Measurements from ENCODE around the gene NFKBIB. TPM values are rescaled to one million over a fixed set of nuclear protein-coding genes. Genes with fewer than 3 reads are reported as not detected.

The NFKBIB gene
- total RNA-seq, 2 experiments from 2014 or later: 85.7 to 86.2 TPM

DNA sequence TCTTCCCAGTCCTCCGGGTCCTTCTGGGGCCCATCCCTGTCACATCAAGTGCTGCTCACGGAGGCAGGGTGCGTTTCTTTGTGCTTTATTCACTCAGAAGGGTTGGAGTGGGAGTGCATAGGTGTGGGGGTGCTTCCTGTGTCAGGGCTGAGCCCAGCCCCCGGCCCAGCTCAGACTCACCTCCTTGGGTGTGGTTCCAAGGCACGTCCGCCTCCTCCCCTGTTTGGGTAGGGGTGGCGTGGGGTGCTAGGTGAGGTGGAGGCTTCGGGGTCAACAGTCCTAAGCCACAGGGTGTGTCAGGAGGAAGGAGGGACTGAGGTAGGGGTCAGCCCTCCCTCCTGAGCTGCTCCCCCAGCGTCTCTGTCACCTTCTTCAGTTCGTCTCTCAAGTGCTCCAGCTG lies 9.1 kb downstream of the NFKBIB start:
- no peak for DNase-seq
- no peak overlapping the region for H3K27ac Mint-ChIP-seq
- H3K27me3 Mint-ChIP-seq: no peaks in the 10 kb centered on the region
- peaks cover 36% of the 10 kb centered on the region for H3K36me3 Mint-ChIP-seq
- no peak overlapping the region for H3K4me3 Mint-ChIP-seq
- peaks cover 17% of the 10 kb centered on the region for H3K4me1 Mint-ChIP-seq
- peaks cover 4% of the 10 kb centered on the region for H3K9me3 Mint-ChIP-seq

DNA sequence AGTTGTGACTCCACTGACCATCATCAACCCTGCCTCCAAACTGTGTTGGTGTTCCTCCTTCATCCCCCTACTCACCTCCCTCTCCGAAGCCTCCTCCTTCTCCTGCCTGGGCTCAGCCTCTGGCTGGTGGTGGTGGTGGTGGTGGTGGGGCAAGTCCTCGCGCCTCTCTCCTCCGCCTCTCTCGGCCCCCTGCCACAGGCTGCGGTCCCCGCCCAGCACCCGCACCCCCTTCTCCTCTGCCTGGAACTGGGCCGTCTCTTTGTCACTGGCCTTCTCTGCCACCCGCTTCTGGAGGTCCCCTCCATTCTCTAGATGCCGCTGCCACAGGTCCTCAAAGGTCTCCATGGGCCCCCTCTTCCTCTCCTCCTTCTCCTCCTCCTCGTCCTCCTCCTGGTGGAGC lies 10.7 kb downstream of the NFKBIB start:
- Mint-ChIP-seq H3K27me3 (no peaks in the 10 kb centered on the region), H3K27ac (no peak overlapping the region), H3K4me3 (no peak overlapping the region), H3K36me3 (peaks cover 31% of the 10 kb centered on the region), H3K9me3 (peaks cover 4% of the 10 kb centered on the region), H3K4me1 (peaks cover 16% of the 10 kb centered on the region)
- DNase-seq: no peak

DNA sequence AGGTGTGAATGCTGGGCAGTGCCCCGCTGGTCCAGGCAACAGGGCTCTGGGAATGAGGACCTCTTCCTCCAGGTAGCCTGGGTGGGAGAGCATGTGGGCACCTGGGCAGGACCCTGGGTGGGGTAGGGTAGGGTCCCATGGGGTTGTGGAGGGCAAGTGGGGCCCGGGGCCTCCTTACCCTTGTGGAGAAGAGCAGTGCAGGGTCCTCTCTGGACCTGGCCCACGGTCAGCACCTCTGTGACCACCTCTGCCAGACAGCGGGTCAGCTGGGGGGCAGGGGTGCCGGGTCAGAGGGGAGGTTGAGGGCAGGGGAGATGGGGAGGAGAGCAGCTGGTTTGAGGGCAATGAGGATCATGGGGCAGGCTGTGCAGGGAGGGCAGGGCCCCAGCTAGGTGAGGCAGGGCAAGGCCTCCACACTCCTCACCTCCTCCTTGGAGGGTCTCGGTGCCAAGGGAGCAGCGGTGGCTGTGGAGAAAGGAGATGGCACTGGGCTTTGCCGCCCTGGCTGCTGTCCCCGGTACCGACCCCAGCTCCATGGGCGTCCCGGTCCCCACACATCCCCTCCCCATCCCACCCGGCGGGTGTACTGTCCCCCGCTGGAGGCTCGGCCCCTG lies 11.7 kb downstream of the NFKBIB start:
- peaks cover 28% of the 10 kb centered on the region for H3K36me3 Mint-ChIP-seq
- no peak overlapping the region for H3K4me3 Mint-ChIP-seq

DNA sequence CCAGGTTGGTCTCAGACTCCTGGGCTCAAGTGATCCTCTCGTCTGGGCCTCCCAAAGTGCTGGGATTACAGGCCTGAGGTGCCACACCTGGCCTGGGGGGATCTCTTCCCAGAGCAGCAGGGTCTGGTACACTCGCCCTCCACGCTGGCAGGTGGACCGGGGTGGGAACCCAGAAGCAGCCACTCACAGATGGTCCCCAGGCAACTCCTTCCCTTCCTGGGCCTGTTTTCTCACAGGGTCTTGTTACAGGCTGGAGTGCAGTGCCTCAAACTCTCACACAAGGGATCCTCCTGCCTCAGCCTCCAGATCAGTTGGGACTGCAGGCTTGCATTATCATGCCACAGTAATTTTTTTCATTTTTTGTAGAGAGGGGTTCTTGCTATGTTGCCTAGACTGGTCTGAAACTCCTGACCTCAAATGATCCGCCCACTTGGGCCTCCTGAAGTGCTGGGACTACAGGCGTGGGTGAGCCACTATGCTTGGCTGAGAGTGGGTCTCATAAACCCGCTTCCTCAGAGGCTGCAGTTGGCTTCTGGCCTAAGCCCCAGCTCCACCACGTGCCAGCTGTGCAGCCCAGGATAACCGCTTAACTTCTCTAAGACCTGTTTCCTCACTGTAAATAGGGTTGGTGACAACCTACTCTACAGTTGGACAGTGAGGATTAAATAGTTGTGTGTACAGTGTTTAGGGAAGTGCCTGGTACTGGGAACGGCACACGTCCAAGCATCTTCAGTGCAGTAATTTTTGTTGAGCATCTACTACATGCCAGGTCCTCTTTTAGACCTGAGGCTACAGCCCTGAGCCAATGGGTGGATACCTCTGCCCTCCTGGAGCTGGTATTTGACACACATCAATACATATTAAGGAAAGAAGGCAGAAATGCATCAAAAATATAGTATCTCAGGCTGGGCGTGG lies 13.1 kb downstream of the NFKBIB start:
- no peak overlapping the region for H3K4me3 Mint-ChIP-seq
- peaks cover under 1% of the 10 kb centered on the region for H3K9me3 Mint-ChIP-seq

More for the DNA sequence above, 11.7 kb downstream of the NFKBIB start:
- H3K4me1 Mint-ChIP-seq: peaks cover 16% of the 10 kb centered on the region
- no peaks in the 10 kb centered on the region for H3K27me3 Mint-ChIP-seq
- no peak overlapping the region for H3K27ac Mint-ChIP-seq
- H3K9me3 Mint-ChIP-seq: peaks cover 4% of the 10 kb centered on the region
- no peak for DNase-seq

DNA sequence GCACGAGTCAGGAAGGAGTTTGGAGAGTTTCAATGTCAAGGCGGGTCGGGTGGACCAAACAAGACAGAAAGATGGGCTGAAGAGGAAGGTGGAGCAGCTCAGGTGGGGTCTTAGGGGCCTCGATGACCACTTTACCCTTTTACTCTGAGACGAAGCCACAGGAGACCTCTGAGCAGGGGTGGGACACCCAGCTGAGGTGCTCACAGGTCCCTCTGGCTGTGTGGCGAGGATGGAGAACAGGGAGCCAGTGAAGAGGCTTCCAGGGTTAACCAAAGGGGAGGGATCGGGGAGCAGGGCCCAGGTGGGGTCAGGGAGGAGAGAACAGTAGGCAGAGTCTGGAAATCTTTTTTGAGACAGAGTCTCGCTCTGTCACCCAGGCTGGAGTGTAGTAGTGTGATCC lies 14.2 kb downstream of the NFKBIB start:
- H3K9me3 Mint-ChIP-seq: no peaks in the 10 kb centered on the region
- no peak for DNase-seq
- no peak overlapping the region for H3K27ac Mint-ChIP-seq
- H3K27me3 Mint-ChIP-seq: no peaks in the 10 kb centered on the region
- peaks cover 5% of the 10 kb centered on the region for H3K36me3 Mint-ChIP-seq
- no peak overlapping the region for H3K4me3 Mint-ChIP-seq
- peaks cover 8% of the 10 kb centered on the region for H3K4me1 Mint-ChIP-seq

More for the DNA sequence above, 13.1 kb downstream of the NFKBIB start:
- no peak for DNase-seq
- Mint-ChIP-seq H3K4me1 (peaks cover 13% of the 10 kb centered on the region), H3K27me3 (no peaks in the 10 kb centered on the region), H3K27ac (no peak overlapping the region), H3K36me3 (peaks cover 15% of the 10 kb centered on the region)

DNA sequence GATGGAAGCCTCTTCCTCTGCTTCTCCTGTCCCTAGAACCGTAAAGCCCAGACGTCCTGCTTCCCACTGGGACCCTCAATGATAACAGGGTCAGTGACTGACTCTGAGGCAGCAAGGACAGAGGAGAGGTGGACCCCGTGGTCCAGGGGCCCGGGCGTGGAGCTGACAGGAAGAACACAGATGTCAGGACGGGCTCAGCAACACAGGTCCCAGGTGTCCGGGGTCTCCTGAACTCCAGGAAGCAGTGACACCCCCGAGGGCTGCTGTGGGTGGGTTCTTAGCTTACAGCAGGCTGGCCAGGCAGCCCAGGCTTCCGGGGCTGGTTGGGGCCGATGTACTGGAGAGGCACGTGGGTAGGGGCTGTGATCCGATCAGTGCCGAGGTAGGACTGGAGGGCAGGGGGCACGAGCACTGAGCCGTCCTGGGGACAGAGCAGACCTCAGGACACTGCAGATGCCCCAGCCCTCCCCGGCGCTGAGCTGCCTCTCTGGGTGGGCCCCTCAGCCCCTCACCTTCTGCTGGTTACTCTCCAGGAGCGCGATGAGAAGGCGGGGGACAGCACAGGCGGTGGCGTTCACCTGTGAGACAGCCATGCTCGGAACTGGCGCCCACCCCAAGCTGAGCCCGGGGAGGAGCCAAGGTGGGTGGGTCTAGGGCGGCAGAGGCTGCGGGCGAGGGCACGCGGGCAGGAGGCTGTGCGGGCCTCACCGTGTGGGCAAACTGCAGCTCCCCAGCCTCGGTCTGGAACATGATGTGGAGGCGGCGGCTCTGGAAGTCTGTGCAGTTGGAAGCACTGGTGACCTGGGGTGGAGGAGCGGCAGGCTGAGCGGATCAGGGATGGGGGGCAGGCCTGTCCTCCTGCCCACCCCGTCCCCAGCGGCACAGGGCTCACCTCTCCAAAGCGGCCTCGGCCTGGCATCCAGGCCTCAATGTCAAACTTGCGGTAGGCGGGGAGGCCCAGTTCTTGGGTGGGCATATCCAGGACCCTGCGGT lies 15.9 kb downstream of the NFKBIB start:
- H3K27me3 Mint-ChIP-seq: no peaks in the 10 kb centered on the region
- H3K27ac Mint-ChIP-seq: no peak overlapping the region
- peaks cover 7% of the 10 kb centered on the region for H3K4me1 Mint-ChIP-seq
- no peak for DNase-seq
- H3K4me3 Mint-ChIP-seq: no peak overlapping the region
- H3K36me3 Mint-ChIP-seq: peaks cover 5% of the 10 kb centered on the region
- no peaks in the 10 kb centered on the region for H3K9me3 Mint-ChIP-seq

DNA sequence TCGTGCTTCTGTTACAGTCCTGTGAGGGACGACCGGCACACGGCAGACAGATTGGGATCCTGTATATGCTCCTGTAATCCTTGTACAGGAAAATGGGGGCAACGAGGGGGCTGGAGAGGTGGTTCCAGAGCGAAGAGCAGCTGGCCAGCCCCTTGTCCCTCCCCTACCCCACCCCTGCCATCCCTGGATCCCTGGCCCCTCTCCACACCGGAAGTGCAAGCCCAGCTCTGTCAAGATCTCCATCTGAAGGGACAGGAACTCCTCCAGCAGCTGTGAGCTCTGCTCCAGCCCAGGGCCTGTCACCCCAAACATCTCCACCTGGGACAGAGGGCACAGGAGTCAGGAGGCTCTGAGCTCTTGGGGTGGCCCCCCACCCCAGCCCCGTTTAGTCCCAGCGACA lies 17.7 kb downstream of the NFKBIB start:
- no peaks in the 10 kb centered on the region for H3K9me3 Mint-ChIP-seq
- no peak for DNase-seq
- H3K4me1 Mint-ChIP-seq: peaks cover 6% of the 10 kb centered on the region
- no peaks in the 10 kb centered on the region for H3K27me3 Mint-ChIP-seq
- H3K4me3 Mint-ChIP-seq: no peak overlapping the region
- H3K27ac Mint-ChIP-seq: no peak overlapping the region
- H3K36me3 Mint-ChIP-seq: peaks cover 14% of the 10 kb centered on the region

DNA sequence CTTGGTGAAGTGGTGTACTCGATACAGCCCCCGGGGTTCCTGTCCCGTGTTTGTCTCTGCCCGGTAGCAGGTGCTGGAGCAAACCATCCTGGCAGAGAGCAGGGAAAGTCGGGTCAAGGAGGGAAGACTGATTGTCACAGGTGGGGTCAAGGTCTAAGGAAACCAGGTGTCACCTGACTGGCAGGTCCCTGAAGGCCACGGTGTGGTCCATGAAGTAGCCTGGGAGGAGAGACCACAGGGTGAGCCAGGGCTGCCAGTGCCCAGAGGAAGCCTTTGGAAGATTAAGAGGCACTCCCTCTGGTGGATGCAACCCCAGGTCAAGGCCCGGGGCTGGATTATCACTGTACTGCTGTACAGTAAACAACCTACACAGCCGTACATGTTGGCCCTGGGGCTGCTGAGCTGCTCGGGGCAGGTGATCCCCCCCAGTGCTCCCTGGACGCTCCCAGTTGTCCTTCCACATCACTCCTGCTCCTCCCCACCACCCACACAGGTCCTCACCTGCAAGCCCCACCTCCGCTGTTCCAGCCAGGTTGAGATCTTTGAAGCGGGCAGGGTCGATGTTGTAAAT lies 18.2 kb downstream of the NFKBIB start:
- H3K27me3 Mint-ChIP-seq: no peaks in the 10 kb centered on the region
- H3K4me3 Mint-ChIP-seq: no peak overlapping the region
- H3K4me1 Mint-ChIP-seq: peaks cover 1% of the 10 kb centered on the region
- H3K9me3 Mint-ChIP-seq: no peaks in the 10 kb centered on the region
- no peak for DNase-seq
- no peak overlapping the region for H3K27ac Mint-ChIP-seq
- peaks cover 14% of the 10 kb centered on the region for H3K36me3 Mint-ChIP-seq

DNA sequence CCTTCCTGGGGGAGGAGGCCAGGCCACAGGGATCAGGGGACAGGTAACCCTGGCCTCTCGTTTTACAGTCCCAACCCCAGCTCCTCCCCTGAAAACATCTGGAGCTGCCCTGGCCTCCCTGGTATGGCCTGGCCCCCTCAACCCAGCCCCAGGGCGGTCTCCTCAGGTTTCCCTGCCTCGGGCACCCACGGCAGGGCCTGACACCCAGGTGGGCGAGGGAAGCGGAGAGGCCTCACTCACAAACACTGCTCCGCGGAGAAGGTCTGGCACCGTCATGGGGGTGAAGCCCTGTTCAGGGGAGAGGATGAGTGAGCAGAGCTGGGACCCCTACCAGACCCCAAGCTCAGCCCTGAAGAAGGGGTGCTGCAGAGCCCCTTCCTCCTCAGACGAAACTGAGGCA lies 18.8 kb downstream of the NFKBIB start:
- H3K27me3 Mint-ChIP-seq: no peaks in the 10 kb centered on the region
- H3K9me3 Mint-ChIP-seq: no peaks in the 10 kb centered on the region
- DNase-seq: no peak
- no peaks in the 10 kb centered on the region for H3K4me1 Mint-ChIP-seq
- peaks cover 14% of the 10 kb centered on the region for H3K36me3 Mint-ChIP-seq
- no peak overlapping the region for H3K4me3 Mint-ChIP-seq
- H3K27ac Mint-ChIP-seq: no peak overlapping the region

DNA sequence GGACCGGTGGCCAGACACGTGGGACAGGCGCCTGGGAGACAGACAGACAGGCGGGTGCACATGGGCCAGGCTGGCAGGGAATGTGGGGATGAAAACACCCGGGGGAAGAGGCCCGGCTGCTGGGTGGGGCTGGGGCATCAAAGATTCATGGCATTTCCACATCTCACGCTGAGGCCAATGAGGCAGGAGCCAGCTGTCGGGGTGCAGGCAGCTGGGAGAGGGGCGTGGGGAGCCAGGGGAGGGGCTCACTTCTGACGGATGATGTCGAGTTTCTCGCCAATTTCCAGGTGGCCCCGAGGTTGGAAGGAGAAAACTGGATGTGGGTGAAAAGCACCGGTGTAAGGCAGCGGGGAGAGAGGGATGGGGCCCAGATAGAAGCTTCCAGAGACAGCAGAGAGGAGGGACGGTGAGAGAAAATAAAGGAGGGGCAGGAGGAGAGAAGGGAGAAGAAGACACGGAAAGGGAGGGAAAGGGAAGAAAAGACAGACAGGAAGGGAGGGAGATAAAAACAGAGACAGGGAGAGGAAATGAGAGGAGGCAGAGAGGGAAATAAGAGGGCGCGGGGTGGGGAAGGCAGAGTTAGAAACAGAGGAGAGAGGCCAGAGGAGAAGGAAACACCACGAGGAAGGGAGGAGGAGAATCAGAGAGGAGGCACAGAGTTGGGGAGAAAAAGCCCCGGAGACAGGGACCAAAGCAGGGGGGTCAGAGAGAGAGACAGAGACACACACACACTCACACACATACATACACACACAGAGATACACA lies 20.2 kb downstream of the NFKBIB start:
- Mint-ChIP-seq H3K27me3 (no peaks in the 10 kb centered on the region), H3K4me1 (no peaks in the 10 kb centered on the region), H3K27ac (no peak overlapping the region), H3K36me3 (peaks cover 8% of the 10 kb centered on the region), H3K9me3 (no peaks in the 10 kb centered on the region), H3K4me3 (no peak overlapping the region)
- no peak for DNase-seq

DNA sequence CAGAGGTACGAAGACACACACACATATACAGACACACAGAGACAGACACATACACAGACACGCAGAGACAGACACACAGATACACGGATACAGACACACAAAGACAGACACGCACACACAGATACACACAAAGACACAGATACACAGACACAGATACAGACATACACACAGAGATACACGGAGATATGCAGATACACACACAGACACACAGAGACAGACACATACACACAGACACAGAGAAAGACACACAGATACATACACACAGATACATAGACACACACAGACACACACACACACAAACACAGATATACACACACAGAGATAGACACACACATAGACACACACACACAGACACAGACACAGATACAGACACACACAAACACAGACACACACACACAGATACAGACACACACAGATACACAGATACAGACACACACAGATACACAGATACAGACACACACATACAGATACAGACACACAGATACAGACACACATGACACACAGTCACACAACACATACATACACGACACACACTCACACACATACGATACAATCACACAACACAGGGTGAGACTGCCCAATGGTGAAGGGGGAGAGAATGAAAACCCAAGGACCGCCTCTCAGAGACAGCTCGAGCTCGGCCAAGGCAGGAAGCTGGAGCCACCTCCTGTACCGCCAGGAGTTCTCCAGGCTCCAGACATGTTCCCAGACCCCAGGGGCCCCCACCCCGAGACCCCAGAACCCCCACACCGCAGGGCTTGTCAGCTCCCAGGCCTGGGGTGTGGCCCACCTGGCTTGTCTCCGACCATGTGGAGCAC lies 21.0 kb downstream of the NFKBIB start:
- no peaks in the 10 kb centered on the region for H3K4me1 Mint-ChIP-seq
- H3K36me3 Mint-ChIP-seq: peaks cover 8% of the 10 kb centered on the region
- no peaks in the 10 kb centered on the region for H3K9me3 Mint-ChIP-seq
- H3K27me3 Mint-ChIP-seq: no peaks in the 10 kb centered on the region
- H3K27ac Mint-ChIP-seq: no peak overlapping the region
- no peak for DNase-seq
- H3K4me3 Mint-ChIP-seq: no peak overlapping the region

DNA sequence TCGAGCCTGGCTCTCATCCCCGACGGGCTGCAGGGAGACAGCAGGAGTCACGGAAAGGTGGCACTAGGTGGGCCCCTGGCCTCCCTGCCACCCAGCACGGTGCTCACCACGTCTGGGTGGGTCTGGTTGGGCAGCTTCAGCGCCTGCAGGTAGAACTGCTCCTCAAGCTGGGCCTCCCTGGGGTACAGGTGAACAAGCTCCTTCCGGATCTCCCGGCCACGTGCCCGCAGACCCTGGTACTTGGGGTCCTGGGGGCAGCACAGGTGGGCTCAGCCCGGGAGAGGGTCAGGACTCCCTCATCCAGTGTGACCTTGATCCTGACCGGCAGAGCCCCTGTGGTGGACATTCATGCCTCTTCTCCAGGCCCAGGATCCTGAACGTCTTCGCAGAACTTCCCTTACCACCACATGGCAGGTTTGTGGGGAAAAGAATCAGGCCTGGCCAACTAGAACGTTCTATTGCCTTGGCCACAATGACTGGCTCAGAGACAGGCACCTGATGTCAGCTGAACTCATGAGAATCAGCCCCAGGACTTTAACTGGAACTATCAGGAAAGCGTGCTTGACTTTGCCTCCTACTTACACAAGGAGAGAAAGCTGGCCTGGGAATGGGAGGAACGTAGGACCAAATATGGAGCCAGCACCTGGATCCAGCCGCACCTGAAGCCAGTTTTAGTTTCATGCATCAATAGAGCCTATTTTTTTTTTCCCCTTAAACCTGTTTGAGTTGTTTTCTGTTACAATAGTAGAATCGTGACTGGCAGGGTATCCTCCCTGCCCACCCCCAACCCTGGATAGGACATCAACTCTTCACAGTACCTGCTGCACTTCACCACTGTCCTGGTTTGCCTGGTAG lies 21.9 kb downstream of the NFKBIB start:
- H3K27me3 Mint-ChIP-seq: no peaks in the 10 kb centered on the region
- no peaks in the 10 kb centered on the region for H3K4me1 Mint-ChIP-seq
- H3K9me3 Mint-ChIP-seq: no peaks in the 10 kb centered on the region
- no peak for DNase-seq
- no peak overlapping the region for H3K27ac Mint-ChIP-seq
- no peak overlapping the region for H3K4me3 Mint-ChIP-seq
- peaks cover 8% of the 10 kb centered on the region for H3K36me3 Mint-ChIP-seq

DNA sequence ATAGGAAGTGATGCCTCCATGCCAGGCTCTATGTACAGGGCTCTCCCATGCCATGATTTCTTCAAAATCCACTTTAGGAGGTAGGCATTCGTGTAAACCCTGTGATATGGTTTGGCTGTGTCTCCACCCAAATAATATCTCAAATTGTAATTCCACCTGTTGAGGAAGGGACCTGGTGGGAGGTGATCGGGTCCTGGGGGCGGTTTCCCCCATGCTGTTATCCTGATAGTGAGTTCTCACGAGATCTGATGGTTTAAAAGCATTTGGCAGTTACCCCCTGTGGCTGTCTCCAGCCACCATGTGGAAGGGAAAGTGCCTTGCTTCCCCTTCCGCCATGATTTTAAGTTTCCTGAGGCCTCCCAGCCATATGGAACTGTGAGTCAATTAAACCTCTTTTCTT lies 22.7 kb downstream of the NFKBIB start:
- H3K27ac Mint-ChIP-seq: no peak overlapping the region
- no peak overlapping the region for H3K4me3 Mint-ChIP-seq
- H3K36me3 Mint-ChIP-seq: peaks cover 8% of the 10 kb centered on the region
- H3K4me1 Mint-ChIP-seq: no peaks in the 10 kb centered on the region
- no peak for DNase-seq
- H3K9me3 Mint-ChIP-seq: no peaks in the 10 kb centered on the region
- H3K27me3 Mint-ChIP-seq: no peaks in the 10 kb centered on the region
